GM18907 (cell line): ENCODE measurements around the gene ITPRID1.
A peak's percentile ranks its signal among the peaks of the same experiment; 100 is the strongest.
"Not testable (repeated sequence)": the region's sequence is repeated elsewhere in the genome, so short reads cannot be mapped to it uniquely, and the experiment has no call there.

ENCODE experiments used
- ATAC-seq: cut with Tn5 transposase; IDR thresholded peaks from one replicate; pipeline ENCODE4 v1.9.1; 2021; ENCODE audit warnings: mild to moderate bottlenecking, moderate library complexity; ENCODE audit not compliant: unreplicated experiment

The ITPRID1 gene

GRCh38 chr7:31513790-31514189, at the start of gene ITPRID1:
ITPRID1 (plus strand) TSS chr7:31514090; CDS start chr7:31553025, 38,935 bp downstream.
- ATAC-seq: no peak

GRCh38 chr7:31464601-31465000, 49.3 kb upstream of the ITPRID1 start:
- ATAC-seq: no peak

DNA sequence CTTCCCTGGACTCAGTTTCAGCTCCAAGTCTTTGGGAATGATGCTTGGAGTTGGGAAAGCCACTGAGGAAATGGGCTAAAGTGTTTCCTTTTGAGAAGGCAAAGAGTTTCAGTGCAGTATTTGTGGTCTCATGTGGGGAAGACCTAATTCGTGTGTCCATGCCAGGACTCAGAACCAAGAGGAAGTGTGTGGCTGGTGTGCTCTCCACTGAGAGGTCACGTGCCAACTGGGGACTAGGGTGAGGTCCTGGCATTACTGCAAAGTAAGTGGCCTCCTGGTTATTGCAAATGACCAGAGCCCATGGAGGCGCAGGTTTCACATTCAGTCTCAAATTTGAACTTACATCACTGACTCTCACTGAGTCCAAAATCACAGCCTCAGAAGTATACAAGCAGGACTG, 48.6 kb upstream of the ITPRID1 start:
- ATAC-seq: no peak

DNA sequence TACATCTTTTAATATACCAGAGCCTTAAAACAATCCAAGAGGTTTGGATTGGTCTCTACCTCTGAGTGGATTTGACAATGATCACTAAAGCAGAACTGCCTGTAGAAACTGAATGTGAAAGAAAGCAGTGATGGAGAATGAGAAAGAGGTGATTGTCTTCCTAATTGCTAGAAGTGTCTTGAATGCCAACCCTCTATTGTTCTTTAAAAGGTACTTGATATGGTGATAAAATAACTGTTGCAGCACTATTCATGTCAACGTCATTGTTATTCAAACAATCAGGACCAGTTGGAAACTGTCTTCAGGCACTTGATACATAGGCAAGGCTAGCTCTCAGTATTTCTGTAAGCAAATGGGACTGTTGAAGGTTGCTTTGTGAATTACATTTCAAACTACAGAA, 47.9 kb upstream of the ITPRID1 start:
- no peak for ATAC-seq

- ATAC-seq: not testable (repeated sequence)
Observed at GRCh38 chr7:31470883-31471282, 43.0 kb upstream of the ITPRID1 start.

DNA sequence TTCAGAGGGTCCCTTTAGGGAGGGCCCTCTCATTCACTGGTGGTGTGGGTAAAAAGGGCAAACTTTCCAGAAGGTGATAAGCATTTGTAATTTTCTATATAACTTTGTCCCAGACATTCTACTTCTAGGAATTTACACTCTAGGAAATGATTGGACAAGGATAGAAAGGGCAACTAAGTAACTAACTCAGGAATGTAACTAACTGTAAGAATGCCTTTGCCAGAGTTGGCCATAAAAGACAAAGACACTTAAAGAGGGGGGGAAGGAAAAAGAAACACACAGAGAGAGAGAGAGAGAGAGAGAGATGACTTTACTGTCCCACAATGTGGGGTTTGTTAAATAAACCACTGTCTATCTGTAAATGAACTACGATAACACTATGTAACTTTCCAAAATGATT, 38.5 kb upstream of the ITPRID1 start:
- ATAC-seq: no peak

DNA sequence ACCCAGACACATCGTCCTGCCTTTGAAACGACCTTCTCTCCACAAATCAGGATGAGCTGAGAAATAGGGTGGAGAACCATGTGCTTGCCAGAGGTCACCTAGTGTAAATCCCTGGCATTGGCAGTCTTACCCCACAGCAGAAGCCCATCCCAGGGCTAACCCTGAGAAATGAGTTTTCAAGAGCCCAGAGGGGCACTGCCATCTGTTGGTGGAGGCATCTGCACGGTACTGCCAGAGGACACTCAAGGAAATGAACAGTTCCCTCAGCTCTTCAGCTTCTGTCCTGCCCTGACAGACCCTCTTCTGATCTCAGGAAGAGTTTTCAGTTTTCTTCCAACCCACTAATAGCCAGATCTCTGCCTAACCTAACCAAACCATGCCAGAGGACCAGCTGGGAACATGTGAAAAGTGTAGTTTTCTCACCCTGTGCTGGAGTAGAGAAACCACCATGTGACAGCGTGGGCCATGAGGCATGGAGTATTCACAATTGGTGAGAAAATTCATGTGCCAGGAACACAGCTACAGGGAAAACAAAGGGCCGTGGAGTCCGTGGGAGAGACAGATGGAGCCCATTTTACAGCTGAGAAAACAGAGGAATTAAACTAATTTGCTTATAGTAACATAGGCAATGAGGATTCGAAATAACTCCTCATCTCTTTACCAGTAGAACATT, 37.7 kb upstream of the ITPRID1 start:
- no peak for ATAC-seq

- no peak for ATAC-seq
Observed at GRCh38 chr7:31476941-31477677, 36.8 kb upstream of the ITPRID1 start.

GRCh38 chr7:31478018-31478417, 35.9 kb upstream of the ITPRID1 start:
- ATAC-seq: no peak

DNA sequence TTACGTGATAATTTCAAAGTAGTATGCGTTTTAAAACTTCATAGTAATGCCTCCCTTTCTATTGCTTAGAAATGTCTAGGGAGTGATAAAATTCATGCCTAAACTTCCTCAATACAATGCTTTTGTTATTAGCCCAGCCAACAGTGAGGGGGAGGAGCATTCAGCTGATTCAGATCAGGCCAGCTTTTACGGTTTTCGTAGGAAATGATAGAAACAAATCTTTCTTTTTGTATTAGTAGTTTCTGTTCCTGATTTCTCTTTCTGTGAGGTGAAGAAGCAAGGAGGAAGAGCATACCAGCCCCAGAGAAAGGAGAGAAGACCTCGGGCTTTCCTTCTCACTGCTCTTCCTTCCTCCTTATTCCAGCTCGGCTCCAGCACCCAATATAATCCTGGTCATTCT, 35.2 kb upstream of the ITPRID1 start:
- peak; percentile 88 for ATAC-seq

DNA sequence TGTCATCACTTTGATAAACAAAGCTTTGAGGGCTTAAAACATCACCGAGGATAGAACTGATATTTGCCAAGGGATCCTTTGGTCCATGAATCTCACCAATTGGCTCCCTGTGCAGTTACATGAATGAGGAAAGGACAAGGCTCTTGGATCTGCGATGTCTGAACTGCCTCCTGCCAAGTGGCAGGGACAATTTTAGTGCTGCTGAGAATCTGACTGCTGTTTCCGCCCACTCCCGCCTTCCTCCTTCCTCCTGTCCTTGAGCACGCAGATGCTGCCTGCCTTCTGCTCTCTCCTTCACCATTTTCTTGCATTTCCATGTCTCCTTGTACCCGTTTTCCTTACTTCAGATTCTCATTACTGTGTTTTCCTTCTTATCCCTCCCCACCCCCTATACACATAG, 26.8 kb upstream of the ITPRID1 start:
- ATAC-seq: no peak

DNA sequence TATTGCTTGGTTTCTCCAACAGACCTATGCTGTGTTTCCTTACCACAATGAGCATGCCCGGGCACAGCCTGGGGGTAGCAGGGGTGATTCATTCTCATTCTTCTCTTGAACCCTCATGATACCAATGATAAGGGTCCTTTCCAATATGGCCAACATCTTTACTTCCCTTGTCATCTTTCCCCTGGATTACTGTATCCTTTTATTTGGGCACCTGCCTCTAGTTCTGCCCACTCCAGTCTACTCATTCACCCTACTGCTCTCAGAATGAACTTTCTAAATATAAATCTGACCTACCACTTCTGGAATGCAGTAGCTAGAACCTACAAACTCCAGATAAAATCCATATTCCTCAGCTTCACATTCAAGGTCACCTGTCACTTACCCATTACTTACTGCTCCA, 26.4 kb upstream of the ITPRID1 start:
- no peak for ATAC-seq

GRCh38 chr7:31488562-31489203, 25.2 kb upstream of the ITPRID1 start:
- peak; percentile 94 for ATAC-seq

DNA sequence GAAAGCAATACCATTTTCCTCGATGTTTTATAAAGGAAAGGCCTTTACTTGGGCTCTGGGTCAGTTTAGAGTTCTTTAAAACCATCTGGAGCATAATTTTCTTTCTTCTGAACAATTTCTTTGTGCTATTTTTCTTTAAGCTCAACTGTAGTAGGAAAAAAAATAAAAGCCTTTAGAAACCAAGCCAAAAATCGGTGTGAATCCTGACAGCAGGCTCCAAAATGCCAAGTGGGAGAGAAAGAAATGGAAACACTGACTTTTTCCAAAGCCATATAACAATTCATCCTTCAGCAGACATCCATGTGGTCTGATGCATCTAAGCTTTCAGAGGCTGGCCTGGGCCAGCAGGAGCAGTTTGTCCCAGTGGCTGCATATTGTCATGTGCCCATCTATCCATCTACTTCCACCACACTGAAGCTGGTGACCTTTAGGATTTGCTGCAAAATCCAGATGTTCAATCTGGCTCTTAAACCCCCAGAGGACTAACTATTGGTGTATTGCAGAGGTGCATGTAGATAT, 23.0 kb upstream of the ITPRID1 start:
- no peak for ATAC-seq

DNA sequence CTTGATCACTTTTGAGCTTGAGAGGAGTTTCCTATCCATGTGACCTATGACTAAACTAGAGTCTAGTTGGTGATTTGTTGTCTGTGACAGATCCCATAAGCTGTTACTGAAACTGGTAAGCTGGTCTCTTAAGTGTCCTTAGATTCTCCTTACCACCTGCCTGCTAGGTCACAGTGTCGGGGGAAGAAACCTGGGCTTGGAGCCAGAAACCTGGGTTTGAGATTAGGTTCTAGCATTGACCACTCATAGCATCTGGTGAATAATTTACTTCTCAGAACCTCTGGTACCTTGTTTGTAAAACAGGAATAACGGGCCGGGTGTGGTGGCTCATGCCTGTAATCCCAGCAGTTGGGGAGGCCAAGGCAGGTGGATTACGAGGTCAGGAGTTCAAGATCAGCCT, 21.8 kb upstream of the ITPRID1 start:
- no peak for ATAC-seq

- ATAC-seq: no peak
Observed at GRCh38 chr7:31493714-31494181, 20.1 kb upstream of the ITPRID1 start.

- ATAC-seq: no peak
Observed at GRCh38 chr7:31494421-31494820, 19.5 kb upstream of the ITPRID1 start.

DNA sequence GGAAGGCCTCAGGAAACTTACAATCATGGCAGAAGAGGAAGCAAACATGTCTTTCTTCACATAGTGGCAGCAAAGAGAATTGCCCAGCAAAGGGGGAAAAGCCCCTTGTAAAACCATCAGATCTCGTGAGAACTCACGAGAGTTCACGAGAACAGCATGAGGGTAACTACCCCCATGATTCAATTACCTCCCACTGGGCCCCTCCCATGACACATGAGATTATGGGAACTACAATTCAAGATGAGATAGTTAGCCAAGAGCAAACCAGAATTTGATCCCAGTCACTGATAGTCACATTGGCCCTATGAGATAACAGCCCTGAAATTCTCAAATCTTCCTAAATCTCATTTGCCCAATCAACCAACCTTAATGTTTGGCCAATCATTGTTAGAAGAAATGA, 18.2 kb upstream of the ITPRID1 start:
- no peak for ATAC-seq

DNA sequence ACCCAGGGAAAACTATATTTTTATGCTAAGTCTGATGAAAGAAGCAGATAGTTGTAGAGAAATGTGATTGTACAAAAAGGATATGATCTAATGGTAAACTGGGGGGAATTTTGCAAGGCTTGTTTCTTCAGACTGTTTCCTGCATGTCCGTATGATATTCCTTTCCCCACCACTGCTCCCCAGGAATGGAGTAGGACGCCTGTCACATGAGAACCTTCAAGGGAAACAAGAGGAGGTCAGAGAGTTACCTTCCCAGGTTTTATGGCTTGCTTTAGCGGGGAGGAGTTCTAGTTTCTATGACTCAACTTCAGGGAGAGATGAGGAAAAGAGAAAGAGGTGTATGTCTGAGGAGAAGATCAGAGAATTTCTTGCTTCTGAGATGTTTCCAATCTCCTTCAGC, 16.4 kb upstream of the ITPRID1 start:
- no peak for ATAC-seq

GRCh38 chr7:31500656-31501055, 13.2 kb upstream of the ITPRID1 start:
- no peak for ATAC-seq

GRCh38 chr7:31508823-31509222, 5.1 kb upstream of the ITPRID1 start:
- no peak for ATAC-seq

- ATAC-seq: no peak
Observed at GRCh38 chr7:31512166-31512565, 1.7 kb upstream of the ITPRID1 start.
